Liver (tissue), 9 donors: Measurements from ENCODE around the gene PLD3. TPM values are rescaled to one million over a fixed set of nuclear protein-coding genes. Genes with fewer than 3 reads are reported as not detected.

Experiments used
- DNase-seq: peaks from one replicate; pipeline ENCODE4 v3.0.0-alpha.2; 2017; ENCODE audit warnings: low spot score
- H3K27ac ChIP-seq, 2 donors: one replicate each; pipeline ENCODE4 v1.7.0; 2013; ENCODE audit warnings: inconsistent platforms in 2 of 2, low read length in 2 of 2, control low read depth in 1 of 2, low read depth in 1 of 2, mild to moderate bottlenecking in 1 of 2
- H3K27me3 ChIP-seq, 4 donors: one replicate each; pipeline versions ENCODE4 v1.6.1 to v1.7.0; 2013; ENCODE audit warnings: low read length in 3 of 4, inconsistent platforms in 1 of 4, mild to moderate bottlenecking in 1 of 4, moderate library complexity in 1 of 4; ENCODE audit not compliant: control insufficient read depth in 4 of 4, insufficient read depth in 4 of 4
- H3K36me3 ChIP-seq, 4 donors: one replicate each; pipeline versions ENCODE4 v1.6.1 to v1.7.0; 2013; ENCODE audit warnings: low read length in 3 of 4, mild to moderate bottlenecking in 3 of 4, low read depth in 1 of 4, moderate library complexity in 1 of 4; ENCODE audit not compliant: control insufficient read depth in 4 of 4, insufficient read depth in 3 of 4
- H3K4me1 ChIP-seq, 4 donors: one replicate each; pipeline versions ENCODE4 v1.6.1 to v1.7.0; 2013; ENCODE audit warnings: low read length in 3 of 4, mild to moderate bottlenecking in 3 of 4, moderate library complexity in 1 of 4; ENCODE audit not compliant: control insufficient read depth in 4 of 4, insufficient read depth in 4 of 4
- H3K4me3 ChIP-seq, 3 donors: one replicate each; pipeline versions ENCODE4 v1.6.1 to v1.7.0; 2013; ENCODE audit warnings: low read length in 3 of 3, control low read depth in 1 of 3, low read depth in 1 of 3, mild to moderate bottlenecking in 1 of 3
- H3K9ac ChIP-seq, 2 donors: one replicate each; pipeline ENCODE4 v1.7.0; 2013; ENCODE audit warnings: low read length in 2 of 2, mild to moderate bottlenecking in 2 of 2, moderate library complexity in 2 of 2, control low read depth in 1 of 2, low read depth in 1 of 2
- H3K9me3 ChIP-seq, 4 donors: one replicate each; pipeline versions ENCODE4 v1.6.1 to v1.7.0; 2013; ENCODE audit warnings: low read length in 3 of 4; ENCODE audit not compliant: control insufficient read depth in 4 of 4
- GABPA ChIP-seq, 2 donors: IDR thresholded peaks in 1 of 2; conservative IDR thresholded peaks in 1 of 2; 2 replicates each; pipeline ENCODE4 v1.6.1; 2016; ENCODE audit warnings: antibody characterized with exemption in 2 of 2, mild to moderate bottlenecking in 1 of 2, moderate library complexity in 1 of 2
- HNF4A ChIP-seq, 2 donors: conservative IDR thresholded peaks; 2 replicates each; pipeline ENCODE4 v1.6.1; 2016; ENCODE audit warnings: antibody characterized with exemption in 2 of 2, mild to moderate bottlenecking in 2 of 2
- NR2F2 ChIP-seq: IDR thresholded peaks from 2 replicates; pipeline ENCODE4 v1.6.1; 2016; ENCODE audit warnings: antibody characterized with exemption
- RAD21 ChIP-seq, 2 donors: IDR thresholded peaks; 2 replicates each; pipeline ENCODE4 v1.6.1; 2016; ENCODE audit warnings: antibody characterized with exemption in 2 of 2, mild to moderate bottlenecking in 2 of 2
- RXRA ChIP-seq, 2 donors: IDR thresholded peaks; 2 replicates each; pipeline ENCODE4 v1.6.1; 2017 to 2018; ENCODE audit warnings: antibody characterized with exemption in 2 of 2, mild to moderate bottlenecking in 1 of 2
- TAF1 ChIP-seq: conservative IDR thresholded peaks from 2 replicates; pipeline ENCODE4 v1.6.1; 2016; ENCODE audit warnings: antibody characterized with exemption, mild to moderate bottlenecking
- YY1 ChIP-seq: IDR thresholded peaks from 2 replicates; pipeline ENCODE4 v1.6.1; 2016; ENCODE audit warnings: antibody characterized with exemption, mild to moderate bottlenecking
- WGBS: extraction: QIAGEN DNeasy Blood & Tissue Kit; methylation state at CpG from one replicate; pipeline ENCODE4 v1.1.7; 2013; 5-methylcytosine and 5-hydroxymethylcytosine counted together
- polyA plus RNA-seq, 2 donors: library from polyadenylated mRNA; stranded (reverse) in 1 of 2; unstranded in 1 of 2; fragments of 200-250 nt in 1 of 2; fragments of >200 nt in 1 of 2; fragmentation: Nextera tagmentation in 1 of 2; extraction: Ambion mirVana in 1 of 2; gene quantifications; one replicate each; pipeline versions ENCODE4 v1.2.1 to v1.2.3, GENCODE V29; 2013 to 2015
- total RNA-seq, 2 donors: library from RNA; depleted of rRNA; stranded (reverse); fragments of >200 nt; gene quantifications; one replicate each; pipeline ENCODE4 v1.2.3, GENCODE V29; 2014
- TF ChIP-seq, protein P1 (sequence below): IDR thresholded peaks from 2 replicates; pipeline ENCODE4 v1.6.1; 2016; ENCODE audit warnings: antibody characterized with exemption
- TF ChIP-seq, protein P2 (sequence below): IDR thresholded peaks from 2 replicates; pipeline ENCODE4 v1.6.1; 2016; ENCODE audit warnings: antibody characterized with exemption
- TF ChIP-seq, protein P3 (sequence below): IDR thresholded peaks from 2 replicates; pipeline ENCODE4 v1.6.1; 2016; ENCODE audit warnings: antibody characterized with exemption
- TF ChIP-seq, protein P4 (sequence below): fragments of 150-350 bp; IDR thresholded peaks from 2 replicates; pipeline ENCODE4 v1.5.1; 2017; ENCODE audit warnings: improper control_type of control experiment, low read depth, low read length; ENCODE audit not compliant: missing input control
- donor health status: healthy.
- donor health status: healthy.
- donor health status: healthy.
- donor health status: healthy.
- donor health status: healthy.

PLD3 gene
- total and polyA plus RNA-seq, 4 donors = 56.0 to 125 (median 105) TPM

DNA sequence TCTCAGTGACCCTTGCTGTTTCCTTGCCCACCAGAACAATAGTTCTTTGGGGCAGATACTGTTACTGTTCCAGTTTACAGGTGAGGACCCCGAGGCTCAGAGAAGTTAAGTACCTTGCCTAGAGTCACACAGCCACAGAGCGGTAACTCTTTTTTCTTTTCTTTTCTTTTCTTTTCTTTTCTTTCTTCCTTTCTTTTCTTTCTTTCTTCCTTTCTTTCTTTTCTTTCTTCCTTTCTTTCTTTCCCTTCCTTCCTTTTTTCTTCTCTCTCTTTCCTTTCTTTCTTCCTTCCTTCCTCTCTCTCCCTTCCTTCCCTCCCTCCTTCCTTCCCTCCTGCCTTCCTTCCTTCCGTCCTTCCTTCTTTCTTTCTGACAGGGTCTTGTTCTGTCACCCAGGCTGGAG lies 69.5 kb downstream of the PLD3 start:
- H3K9me3 ChIP-seq = no peaks in the 10 kb centered on the region
- H3K4me1 ChIP-seq = peaks cover 0 to 5% (median 3%) of the 10 kb centered on the region in 4 donors
- TF ChIP-seq TAF1 = no peak
- TF ChIP-seq, protein P1, sequence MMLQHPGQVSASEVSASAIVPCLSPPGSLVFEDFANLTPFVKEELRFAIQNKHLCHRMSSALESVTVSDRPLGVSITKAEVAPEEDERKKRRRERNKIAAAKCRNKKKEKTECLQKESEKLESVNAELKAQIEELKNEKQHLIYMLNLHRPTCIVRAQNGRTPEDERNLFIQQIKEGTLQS = no peak
- no peak for TF ChIP-seq RXRA (IDR thresholded peaks at IDR 0.05)
- no peak for TF ChIP-seq HNF4A (conservative IDR thresholded peaks at IDR 0.05)
- TF ChIP-seq YY1 = no peak
- no peaks in the 10 kb centered on the region for H3K27me3 ChIP-seq
- no peak overlapping the region for H3K4me3 ChIP-seq
- DNase-seq = no peak
- peaks cover 1 to 5% (median 3%) of the 10 kb centered on the region in 4 donors for H3K36me3 ChIP-seq
- H3K9ac ChIP-seq = no peak overlapping the region
- peak overlapping the region; percentile 52 to 74 for H3K27ac ChIP-seq
- WGBS = 80% methylated on average over 3 of the region's 3 CpGs

DNA sequence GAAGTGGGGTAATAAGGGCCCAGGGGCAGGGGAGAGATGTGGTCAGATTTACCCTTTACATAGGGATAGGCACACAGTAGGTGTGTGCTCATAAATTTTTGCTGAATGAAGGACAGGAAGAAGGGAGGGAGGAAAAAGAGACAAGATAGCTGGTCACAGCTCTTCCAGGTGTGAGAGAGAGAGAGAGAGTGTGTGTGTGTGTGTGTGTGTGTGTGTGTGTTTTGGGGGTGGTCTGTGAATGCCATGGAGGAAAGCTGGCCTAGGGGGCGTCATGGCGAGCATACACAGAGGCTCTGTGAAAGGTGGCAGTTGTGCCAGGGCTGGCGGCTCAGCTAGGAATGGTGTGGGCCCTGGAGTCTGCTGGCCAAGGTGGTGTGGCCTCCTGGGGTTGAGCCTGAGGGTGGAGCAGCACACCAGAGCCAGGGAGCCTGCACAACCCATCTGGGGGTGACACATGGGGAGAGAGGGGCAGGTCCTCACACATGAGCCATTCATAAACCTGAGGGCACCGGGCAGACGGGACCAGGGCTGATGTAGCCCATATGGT lies 70.6 kb downstream of the PLD3 start:
- WGBS = 84% methylated on average over 5 of the region's 5 CpGs
- Histone ChIP-seq H3K4me1 (peaks cover 0 to 8% (median 5%) of the 10 kb centered on the region in 4 donors), H3K9ac (no peak overlapping the region), H3K4me3 (no peak overlapping the region), H3K27me3 (no peaks in the 10 kb centered on the region), H3K36me3 (peaks cover 2 to 5% (median 4%) of the 10 kb centered on the region in 4 donors), H3K27ac (no peak overlapping the region), H3K9me3 (no peaks in the 10 kb centered on the region)
- TF ChIP-seq GABPA (IDR thresholded peaks at IDR 0.05 in 1 of 2, conservative IDR thresholded peaks at IDR 0.05 in 1 of 2) = no peak
- TF ChIP-seq, protein P2, sequence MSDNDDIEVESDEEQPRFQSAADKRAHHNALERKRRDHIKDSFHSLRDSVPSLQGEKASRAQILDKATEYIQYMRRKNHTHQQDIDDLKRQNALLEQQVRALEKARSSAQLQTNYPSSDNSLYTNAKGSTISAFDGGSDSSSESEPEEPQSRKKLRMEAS = no peak
- no peak for DNase-seq

DNA sequence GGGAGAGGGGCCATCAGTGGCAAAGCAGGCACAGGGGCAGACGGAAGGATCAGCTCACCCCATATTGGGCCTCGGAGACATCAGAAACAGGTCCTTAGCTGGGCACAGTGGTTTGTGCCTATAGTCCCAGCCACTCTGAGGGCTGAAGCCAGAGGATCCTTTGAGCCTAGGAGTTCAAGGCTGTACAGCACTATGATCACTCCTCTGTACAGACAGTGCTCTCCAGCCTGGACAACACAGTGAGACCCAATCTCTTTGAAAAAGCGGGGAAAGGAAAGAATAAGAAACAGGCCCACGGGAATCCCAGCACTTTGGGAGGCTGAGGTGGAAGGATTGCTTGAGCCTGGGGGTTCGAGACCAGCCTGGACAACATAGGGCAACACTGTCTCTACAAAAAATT lies 71.3 kb downstream of the PLD3 start:
- Histone ChIP-seq H3K27ac (no peak overlapping the region), H3K4me1 (peaks cover 0 to 13% (median 7%) of the 10 kb centered on the region in 4 donors)
- WGBS = 86% methylated on average over 5 of the region's 5 CpGs

More for the DNA sequence above, 71.3 kb downstream of the PLD3 start:
- TF ChIP-seq, protein P3, sequence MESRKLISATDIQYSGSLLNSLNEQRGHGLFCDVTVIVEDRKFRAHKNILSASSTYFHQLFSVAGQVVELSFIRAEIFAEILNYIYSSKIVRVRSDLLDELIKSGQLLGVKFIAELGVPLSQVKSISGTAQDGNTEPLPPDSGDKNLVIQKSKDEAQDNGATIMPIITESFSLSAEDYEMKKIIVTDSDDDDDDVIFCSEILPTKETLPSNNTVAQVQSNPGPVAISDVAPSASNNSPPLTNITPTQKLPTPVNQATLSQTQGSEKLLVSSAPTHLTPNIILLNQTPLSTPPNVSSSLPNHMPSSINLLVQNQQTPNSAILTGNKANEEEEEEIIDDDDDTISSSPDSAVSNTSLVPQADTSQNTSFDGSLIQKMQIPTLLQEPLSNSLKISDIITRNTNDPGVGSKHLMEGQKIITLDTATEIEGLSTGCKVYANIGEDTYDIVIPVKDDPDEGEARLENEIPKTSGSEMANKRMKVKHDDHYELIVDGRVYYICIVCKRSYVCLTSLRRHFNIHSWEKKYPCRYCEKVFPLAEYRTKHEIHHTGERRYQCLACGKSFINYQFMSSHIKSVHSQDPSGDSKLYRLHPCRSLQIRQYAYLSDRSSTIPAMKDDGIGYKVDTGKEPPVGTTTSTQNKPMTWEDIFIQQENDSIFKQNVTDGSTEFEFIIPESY = no peak
- TF ChIP-seq YY1 = no peak
- TF ChIP-seq, protein P4, sequence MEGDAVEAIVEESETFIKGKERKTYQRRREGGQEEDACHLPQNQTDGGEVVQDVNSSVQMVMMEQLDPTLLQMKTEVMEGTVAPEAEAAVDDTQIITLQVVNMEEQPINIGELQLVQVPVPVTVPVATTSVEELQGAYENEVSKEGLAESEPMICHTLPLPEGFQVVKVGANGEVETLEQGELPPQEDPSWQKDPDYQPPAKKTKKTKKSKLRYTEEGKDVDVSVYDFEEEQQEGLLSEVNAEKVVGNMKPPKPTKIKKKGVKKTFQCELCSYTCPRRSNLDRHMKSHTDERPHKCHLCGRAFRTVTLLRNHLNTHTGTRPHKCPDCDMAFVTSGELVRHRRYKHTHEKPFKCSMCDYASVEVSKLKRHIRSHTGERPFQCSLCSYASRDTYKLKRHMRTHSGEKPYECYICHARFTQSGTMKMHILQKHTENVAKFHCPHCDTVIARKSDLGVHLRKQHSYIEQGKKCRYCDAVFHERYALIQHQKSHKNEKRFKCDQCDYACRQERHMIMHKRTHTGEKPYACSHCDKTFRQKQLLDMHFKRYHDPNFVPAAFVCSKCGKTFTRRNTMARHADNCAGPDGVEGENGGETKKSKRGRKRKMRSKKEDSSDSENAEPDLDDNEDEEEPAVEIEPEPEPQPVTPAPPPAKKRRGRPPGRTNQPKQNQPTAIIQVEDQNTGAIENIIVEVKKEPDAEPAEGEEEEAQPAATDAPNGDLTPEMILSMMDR = no peak
- TF ChIP-seq NR2F2 = no peak
- TF ChIP-seq TAF1 = no peak
- TF ChIP-seq RAD21 (IDR thresholded peaks at IDR 0.05) = no peak
- TF ChIP-seq HNF4A (conservative IDR thresholded peaks at IDR 0.05) = no peak
- no peak overlapping the region for H3K4me3 ChIP-seq
- H3K36me3 ChIP-seq = peaks cover 2 to 5% (median 4%) of the 10 kb centered on the region in 4 donors
- no peaks in the 10 kb centered on the region for H3K27me3 ChIP-seq
- no peak for DNase-seq
- no peak overlapping the region for H3K9ac ChIP-seq
- H3K9me3 ChIP-seq = no peaks in the 10 kb centered on the region
